Muscle layer of colon (tissue), 2 donors: Measurements from ENCODE around the gene SARS1.
A peak's percentile ranks its signal among the peaks of the same experiment; 100 is the strongest.
"Not testable (repeated sequence)": the region's sequence is repeated elsewhere in the genome, so short reads cannot be mapped to it uniquely, and the experiment has no call there.

Experiments used
- H3K27ac ChIP-seq: one replicate; pipeline ENCODE4 v1.7.0; 2013; ENCODE audit warnings: low read depth, mild to moderate bottlenecking, low read length, moderate library complexity
- H3K27me3 ChIP-seq, 2 donors: one replicate each; pipeline ENCODE4 v1.7.0; 2013; ENCODE audit warnings: low read length in 2 of 2, mild to moderate bottlenecking in 2 of 2; ENCODE audit not compliant: insufficient read depth in 2 of 2, control insufficient read depth in 1 of 2
- H3K36me3 ChIP-seq: one replicate; pipeline ENCODE4 v1.7.0; 2013; ENCODE audit warnings: mild to moderate bottlenecking, low read length; ENCODE audit not compliant: insufficient read depth
- H3K4me1 ChIP-seq: one replicate; pipeline ENCODE4 v1.7.0; 2013; ENCODE audit warnings: mild to moderate bottlenecking, low read length; ENCODE audit not compliant: insufficient read depth
- H3K4me3 ChIP-seq, 2 donors: one replicate each; pipeline ENCODE4 v1.7.0; 2013; ENCODE audit warnings: low read length in 2 of 2, low read depth in 1 of 2, mild to moderate bottlenecking in 1 of 2, moderate library complexity in 1 of 2
- H3K9ac ChIP-seq: one replicate; pipeline ENCODE4 v1.7.0; 2013; ENCODE audit warnings: low read length
- H3K9me3 ChIP-seq: one replicate; pipeline ENCODE4 v1.7.0; 2013; ENCODE audit warnings: mild to moderate bottlenecking, low read length
- donor health status: abdominal sarcoma.
- donor health status: Adenocarcinoma of cecum.

The SARS1 gene

DNA sequence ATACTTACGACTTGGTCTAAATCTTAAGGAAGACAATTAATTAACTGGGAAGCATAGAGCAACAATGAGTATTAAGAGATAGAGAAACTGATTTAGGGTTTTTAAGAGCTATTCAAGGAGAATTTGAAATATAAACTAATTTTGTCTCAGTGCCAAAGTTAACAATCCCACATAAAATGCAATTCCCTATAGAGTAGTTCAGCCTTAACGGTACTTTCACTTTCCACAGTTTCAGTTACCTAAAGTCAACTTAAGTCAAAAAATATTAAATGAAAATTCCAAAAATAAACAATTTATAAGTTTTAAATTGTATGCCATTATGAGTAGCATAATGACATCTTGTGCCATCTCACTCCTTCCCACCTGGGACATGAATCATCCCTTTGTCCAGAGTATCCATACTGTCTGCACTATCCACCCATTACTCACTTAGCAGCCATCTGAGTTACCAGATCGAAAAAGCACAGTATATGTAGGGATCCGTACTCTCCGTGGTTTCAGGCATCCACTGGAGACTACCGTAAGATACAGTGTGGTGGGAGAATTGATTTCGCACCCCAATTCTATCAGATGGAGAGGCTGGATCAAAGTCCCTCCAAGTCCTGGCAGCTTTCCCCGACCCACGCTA is 4.8 kb upstream of the SARS1 start:
- Histone ChIP-seq H3K9ac (no peak overlapping the region), H3K27ac (no peak overlapping the region), H3K4me3 (no peak overlapping the region), H3K27me3 (no peaks in the 10 kb centered on the region), H3K4me1 (no peaks in the 10 kb centered on the region), H3K36me3 (no peaks in the 10 kb centered on the region), H3K9me3 (no peaks in the 10 kb centered on the region)

DNA sequence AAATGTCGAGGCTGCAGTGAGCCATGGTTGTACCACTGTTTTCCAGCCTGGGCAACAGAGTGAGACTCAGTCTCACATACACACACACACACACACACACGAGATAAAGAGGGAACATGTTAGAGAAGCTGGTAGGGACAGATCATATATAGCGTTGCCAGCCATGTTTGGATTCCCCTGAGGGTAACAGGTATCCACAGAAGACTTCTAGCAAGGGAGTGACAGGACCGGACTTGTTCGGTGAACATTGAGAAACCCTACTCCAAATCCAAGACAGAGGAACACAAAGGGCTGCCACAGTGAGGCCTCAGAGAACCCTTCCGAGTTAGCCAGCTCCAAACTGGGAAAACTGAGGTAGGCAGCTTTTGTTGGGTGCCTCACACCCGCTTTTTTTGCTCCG is 3.7 kb upstream of the SARS1 start:
- no peak overlapping the region for H3K4me3 ChIP-seq
- H3K27me3 ChIP-seq, result no peaks in the 10 kb centered on the region
- peaks cover 4% of the 10 kb centered on the region for H3K4me1 ChIP-seq
- H3K27ac ChIP-seq, result no peak overlapping the region
- H3K36me3 ChIP-seq, result no peaks in the 10 kb centered on the region
- no peak overlapping the region for H3K9ac ChIP-seq
- no peaks in the 10 kb centered on the region for H3K9me3 ChIP-seq

DNA sequence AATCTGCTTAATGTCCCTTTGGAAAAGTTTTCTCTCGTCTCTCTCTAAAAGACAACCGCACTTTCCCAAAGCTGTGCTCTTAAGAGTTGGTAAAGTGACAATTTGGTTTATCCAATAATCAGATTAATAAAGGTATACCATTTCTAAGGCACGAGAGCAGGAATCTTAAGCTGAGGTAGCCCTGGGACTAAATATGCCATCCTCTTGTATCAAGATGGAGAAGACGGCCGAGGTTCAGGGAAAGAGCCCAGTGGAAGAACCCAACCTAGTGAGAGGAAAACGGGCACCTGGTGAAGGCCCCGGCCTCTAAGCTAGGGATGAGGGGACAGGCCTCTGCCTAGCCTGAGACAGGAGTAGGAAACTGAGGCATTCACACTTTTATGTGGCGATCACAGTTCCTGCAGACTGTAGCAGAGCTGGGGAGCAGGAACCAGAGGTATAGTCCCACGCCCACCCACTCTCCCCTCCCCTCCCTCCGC is 334 bp upstream of the SARS1 start:
- H3K27ac ChIP-seq, result peak overlapping the region; percentile 85
- H3K4me3 ChIP-seq, result peak overlapping the region; percentile 97 to 100
- no peaks in the 10 kb centered on the region for H3K9me3 ChIP-seq
- no peak overlapping the region for H3K9ac ChIP-seq
- no peaks in the 10 kb centered on the region for H3K27me3 ChIP-seq
- peaks cover 24% of the 10 kb centered on the region for H3K4me1 ChIP-seq
- no peaks in the 10 kb centered on the region for H3K36me3 ChIP-seq

DNA sequence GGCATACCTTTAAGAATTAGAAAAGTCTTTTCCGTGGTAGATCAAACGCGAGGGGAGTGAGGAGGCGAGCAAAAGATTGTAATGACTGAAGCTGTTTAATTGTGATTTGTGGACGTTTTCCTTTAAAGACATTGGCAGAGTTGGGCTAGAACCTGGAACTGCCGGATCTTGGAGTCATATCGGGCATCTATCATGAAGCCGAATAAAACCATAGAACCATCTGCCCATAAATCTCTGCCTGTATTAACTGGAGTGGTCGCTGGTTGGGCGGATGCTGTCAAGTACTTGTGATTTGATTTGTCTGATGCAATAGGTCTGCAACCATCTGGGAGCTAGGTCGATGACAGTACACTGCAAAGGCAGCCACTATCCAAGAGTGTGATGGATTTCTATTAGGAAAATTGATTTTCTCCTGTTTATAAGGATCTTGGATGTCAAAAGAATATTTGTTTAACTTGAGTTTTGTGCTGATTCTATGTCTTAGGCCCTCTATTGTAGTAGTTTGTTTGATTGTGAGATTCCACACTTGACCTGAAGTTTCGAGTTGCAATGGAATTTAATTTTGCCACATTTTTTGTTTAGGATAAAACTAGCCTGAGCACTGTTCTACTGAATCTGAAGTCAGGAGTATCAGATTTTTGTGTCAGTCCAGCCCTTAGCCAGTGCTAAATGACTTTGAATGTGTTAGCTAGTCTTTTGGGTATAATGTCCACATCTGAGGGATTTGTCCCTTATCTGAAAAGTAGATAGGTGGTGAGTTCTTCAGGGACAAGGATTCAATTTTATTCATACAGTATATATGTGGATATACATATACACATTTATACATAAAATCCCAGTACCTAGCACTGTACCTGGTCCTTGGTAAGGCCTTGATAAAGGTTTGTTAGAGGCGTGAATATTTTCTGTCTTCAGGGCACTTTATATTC is 1.2 kb downstream of the SARS1 start:
- H3K9ac ChIP-seq, result peak overlapping the region; percentile 99
- no peaks in the 10 kb centered on the region for H3K27me3 ChIP-seq
- H3K36me3 ChIP-seq, result no peaks in the 10 kb centered on the region
- H3K9me3 ChIP-seq, result no peaks in the 10 kb centered on the region
- peak overlapping the region; percentile 97 to 100 for H3K4me3 ChIP-seq
- peaks cover 24% of the 10 kb centered on the region for H3K4me1 ChIP-seq
- peak overlapping the region; percentile 85 for H3K27ac ChIP-seq

DNA sequence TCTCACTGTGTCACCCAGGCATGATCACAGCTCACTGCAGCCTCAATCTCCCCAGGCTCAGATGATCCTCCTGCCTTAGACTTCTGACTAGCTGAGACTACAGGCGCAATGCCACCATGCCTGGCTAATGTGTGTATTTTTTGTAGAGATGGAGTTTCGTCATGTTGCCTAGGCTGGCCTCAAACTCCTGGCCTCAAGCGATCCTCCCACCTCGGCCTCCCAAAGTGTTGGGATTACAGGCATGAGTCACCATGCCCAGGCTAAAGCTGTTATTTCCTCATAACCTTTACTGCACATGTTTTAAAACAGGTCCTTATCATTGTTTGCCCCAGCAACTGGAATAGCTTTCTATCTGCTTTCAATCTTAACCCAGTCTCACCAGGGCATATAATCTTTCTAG is 2.9 kb downstream of the SARS1 start:
- no peak overlapping the region for H3K4me3 ChIP-seq
- no peak overlapping the region for H3K27ac ChIP-seq

DNA sequence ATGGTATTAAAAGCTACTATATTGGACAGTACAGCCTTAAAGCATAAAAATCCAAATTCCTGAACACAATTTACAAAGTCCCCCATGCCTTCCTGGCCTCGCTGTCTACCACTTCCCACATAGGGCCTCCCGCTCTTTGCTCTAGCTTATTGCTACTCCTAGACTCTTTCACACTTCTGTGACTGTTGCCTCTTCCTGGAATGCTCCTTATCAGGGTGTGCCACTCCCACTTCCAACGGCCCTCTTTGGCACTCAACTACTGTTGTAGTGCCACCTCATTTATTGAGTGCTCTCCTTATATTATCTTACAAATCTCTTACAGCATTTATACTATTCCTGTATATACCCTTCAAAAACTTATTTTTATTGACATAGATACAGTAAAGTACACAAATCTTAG is 4.8 kb downstream of the SARS1 start:
- no peak overlapping the region for H3K4me3 ChIP-seq
- H3K27me3 ChIP-seq, result no peaks in the 10 kb centered on the region
- H3K4me1 ChIP-seq, result peaks cover 24% of the 10 kb centered on the region
- no peak overlapping the region for H3K27ac ChIP-seq
- no peaks in the 10 kb centered on the region for H3K9me3 ChIP-seq
- H3K9ac ChIP-seq, result no peak overlapping the region
- H3K36me3 ChIP-seq, result peaks cover 4% of the 10 kb centered on the region

More for the DNA sequence above, 2.9 kb downstream of the SARS1 start:
- no peak overlapping the region for H3K9ac ChIP-seq
- peaks cover 24% of the 10 kb centered on the region for H3K4me1 ChIP-seq
- no peaks in the 10 kb centered on the region for H3K27me3 ChIP-seq
- no peaks in the 10 kb centered on the region for H3K36me3 ChIP-seq
- H3K9me3 ChIP-seq, result no peaks in the 10 kb centered on the region

DNA sequence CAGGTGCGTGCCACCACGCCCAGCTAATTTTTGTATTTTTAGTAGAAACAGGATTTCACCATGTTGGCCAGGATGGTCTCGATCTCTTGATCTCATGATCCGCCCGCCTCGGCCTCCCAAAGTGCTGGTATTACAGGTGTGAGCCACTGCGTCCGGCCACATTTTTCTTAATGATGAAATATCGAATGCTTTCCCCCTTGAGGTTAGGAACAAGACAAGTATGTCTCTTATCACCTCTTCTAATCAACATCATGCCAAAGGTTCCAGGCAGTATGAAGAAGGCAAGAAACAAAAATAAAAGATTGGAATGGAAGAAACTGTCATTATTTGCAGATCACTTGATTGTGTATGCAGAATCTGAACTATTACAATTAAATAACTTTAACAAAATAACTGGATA is 7.5 kb downstream of the SARS1 start:
- peaks cover 22% of the 10 kb centered on the region for H3K36me3 ChIP-seq
- H3K27me3 ChIP-seq, H3K4me1 ChIP-seq: not testable (repeated sequence)

DNA sequence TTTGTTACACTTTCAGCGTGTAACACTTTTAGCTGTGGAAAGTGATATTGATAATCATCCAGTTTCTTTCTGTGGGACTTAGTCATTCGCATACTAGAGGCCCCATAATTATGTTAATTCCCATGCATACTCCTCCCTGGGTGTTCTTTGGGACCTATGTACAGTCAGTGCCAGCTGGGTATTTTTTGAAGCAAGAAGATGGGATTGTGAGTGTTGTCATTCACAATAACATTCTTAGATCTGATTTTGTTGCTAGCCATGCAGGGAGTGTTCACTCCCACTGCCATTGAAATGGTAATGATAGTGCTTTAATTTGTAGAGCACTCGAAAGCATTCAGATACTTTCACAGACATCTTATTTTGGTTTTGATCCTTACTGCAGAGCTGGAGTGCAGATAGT is 11.6 kb downstream of the SARS1 start:
- Histone ChIP-seq H3K9me3 (no peaks in the 10 kb centered on the region), H3K27me3 (no peaks in the 10 kb centered on the region), H3K4me1 (no peaks in the 10 kb centered on the region), H3K36me3 (peaks cover 48% of the 10 kb centered on the region), H3K9ac (no peak overlapping the region), H3K27ac (no peak overlapping the region), H3K4me3 (no peak overlapping the region)

More for the DNA sequence above, 7.5 kb downstream of the SARS1 start:
- not testable (repeated sequence) for H3K27ac ChIP-seq, H3K9ac ChIP-seq, H3K9me3 ChIP-seq, H3K4me3 ChIP-seq

DNA sequence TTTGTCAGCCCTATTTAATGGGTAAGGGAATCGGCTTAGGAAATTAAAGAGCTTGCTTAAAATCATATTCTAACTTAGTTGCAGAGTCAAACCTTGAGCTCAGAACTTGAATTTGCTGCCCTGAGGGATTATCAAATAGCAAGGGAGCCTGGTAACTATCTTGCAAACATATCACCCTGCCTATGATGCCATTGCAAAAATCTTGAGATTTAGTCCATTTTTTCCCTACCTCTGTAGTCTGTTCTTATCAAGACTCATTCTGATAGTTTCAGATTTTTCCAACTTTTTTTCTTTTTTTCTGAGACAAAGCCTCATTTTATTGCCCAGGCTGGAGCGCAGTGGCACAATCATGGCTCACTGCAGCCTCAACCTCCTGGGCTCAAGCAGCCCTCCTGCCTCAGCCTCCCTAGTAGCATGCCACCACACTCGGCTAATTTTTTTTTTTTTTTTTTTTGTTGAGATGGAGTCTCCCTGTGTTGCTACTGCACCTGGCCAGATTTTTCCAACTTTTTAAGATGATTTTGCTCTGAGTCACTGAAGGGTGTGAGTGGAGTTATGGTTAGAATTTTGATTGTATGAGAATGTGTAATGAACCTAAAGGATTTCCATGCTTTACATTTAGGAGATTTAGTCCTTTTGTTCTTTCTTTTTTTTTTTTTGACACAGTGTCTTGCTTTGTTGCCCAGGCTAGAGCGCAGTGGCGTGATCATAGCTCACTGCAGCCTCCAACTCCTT is 12.2 kb downstream of the SARS1 start:
- Histone ChIP-seq H3K27me3 (no peaks in the 10 kb centered on the region), H3K36me3 (peaks cover 50% of the 10 kb centered on the region), H3K4me3 (no peak overlapping the region), H3K27ac (no peak overlapping the region), H3K9ac (no peak overlapping the region), H3K4me1 (no peaks in the 10 kb centered on the region), H3K9me3 (no peaks in the 10 kb centered on the region)

DNA sequence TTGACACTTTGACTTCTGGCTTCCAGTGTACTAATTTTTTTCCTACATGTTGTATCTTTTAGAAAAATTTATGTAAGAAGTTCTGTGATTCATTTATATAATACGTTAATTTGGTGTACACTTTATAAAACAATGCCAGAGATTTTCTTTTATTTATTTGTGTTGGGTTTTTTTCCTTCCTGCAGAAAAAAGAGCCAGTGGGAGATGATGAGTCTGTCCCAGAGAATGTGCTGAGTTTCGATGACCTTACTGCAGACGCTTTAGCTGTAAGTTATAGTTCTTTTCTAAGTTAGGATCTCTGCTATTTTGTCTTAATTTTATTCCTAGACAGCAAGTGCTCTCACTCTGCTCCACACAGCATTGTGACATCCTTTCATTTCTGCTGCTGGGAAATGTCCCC is 14.4 kb downstream of the SARS1 start:
- Histone ChIP-seq H3K36me3 (peaks cover 66% of the 10 kb centered on the region), H3K9ac (no peak overlapping the region), H3K27me3 (no peaks in the 10 kb centered on the region), H3K4me3 (no peak overlapping the region), H3K27ac (no peak overlapping the region), H3K4me1 (no peaks in the 10 kb centered on the region), H3K9me3 (no peaks in the 10 kb centered on the region)

DNA sequence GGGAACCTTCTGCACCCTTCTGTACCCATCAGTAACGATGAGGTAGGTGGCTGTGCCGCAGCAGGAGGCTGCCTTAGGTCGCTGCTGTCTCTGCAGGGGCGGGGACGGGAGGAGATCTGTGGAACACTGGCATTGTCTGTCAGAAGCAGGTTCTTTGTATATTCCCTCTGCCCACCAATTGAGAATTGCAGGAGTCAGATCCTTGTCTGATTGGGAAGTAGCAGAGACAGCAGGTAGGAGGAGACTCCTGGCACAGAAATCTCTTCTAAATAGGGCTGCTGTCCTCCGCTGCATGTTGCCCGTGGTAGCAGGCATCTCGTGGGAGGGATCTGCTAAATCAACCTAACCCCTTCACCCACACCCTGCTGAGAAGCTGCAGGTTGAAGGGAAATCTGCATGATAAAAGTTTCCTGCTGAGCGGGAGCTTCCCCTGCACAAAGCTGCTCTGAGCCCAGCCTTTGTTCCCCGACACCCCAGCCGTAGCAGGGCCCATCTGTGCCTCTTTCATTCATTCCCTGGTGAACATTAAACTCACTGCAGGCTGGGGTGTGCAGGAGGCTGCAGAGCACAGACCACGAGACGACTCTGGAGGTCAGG is 15.9 kb downstream of the SARS1 start:
- H3K4me1 ChIP-seq, result no peaks in the 10 kb centered on the region
- H3K9ac ChIP-seq, result no peak overlapping the region
- no peak overlapping the region for H3K4me3 ChIP-seq
- H3K27ac ChIP-seq, result no peak overlapping the region
- H3K9me3 ChIP-seq, result no peaks in the 10 kb centered on the region
- H3K27me3 ChIP-seq, result no peaks in the 10 kb centered on the region
- H3K36me3 ChIP-seq, result peaks cover 56% of the 10 kb centered on the region
